ENCODE measurements around the gene NUP210L. TPM values are rescaled to one million over a fixed set of nuclear protein-coding genes. Genes with fewer than 3 reads are reported as not detected.
"Not testable (repeated sequence)": the region's sequence is repeated elsewhere in the genome, so short reads cannot be mapped to it uniquely, and the experiment has no call there.

The NUP210L gene
- total and polyA plus RNA-seq, 4 donors = 0.08 TPM; not detected in 3

GRCh38 chr1:154019940-154020339, 134.9 kb downstream of the NUP210L start:
- TF ChIP-seq MAX (IDR thresholded peaks at IDR 0.05) = no peak
- H3K4me3 ChIP-seq (ENCODE audit: low read depth in 1 of 3, low read length in 3 of 3) = no peak overlapping the region
- H3K4me1 ChIP-seq (ENCODE audit: control insufficient read depth in 4 of 4, insufficient read depth in 4 of 4, low read length in 3 of 4) = peaks cover 0 to 2% (median 0%) of the 10 kb centered on the region in 4 donors
- no peak for DNase-seq (ENCODE audit: low spot score)
- 96% methylated on average over 1 of the region's 1 CpG for WGBS
- H3K27me3 ChIP-seq (ENCODE audit: control insufficient read depth in 4 of 4, insufficient read depth in 4 of 4, low read length in 3 of 4) = no peaks in the 10 kb centered on the region
- H3K9ac ChIP-seq (ENCODE audit: low read depth in 1 of 2, low read length in 2 of 2) = no peak overlapping the region
- no peaks in the 10 kb centered on the region for H3K36me3 ChIP-seq (ENCODE audit: control insufficient read depth in 4 of 4, insufficient read depth in 3 of 4, low read depth in 1 of 4, low read length in 3 of 4)
- H3K9me3 ChIP-seq (ENCODE audit: control insufficient read depth in 4 of 4, low read length in 3 of 4) = no peaks in the 10 kb centered on the region
- H3K27ac ChIP-seq (ENCODE audit: low read depth in 1 of 2, low read length in 2 of 2) = no peak overlapping the region

GRCh38 chr1:154019269-154019668, 135.6 kb downstream of the NUP210L start:
- peaks cover 0 to 2% (median 0%) of the 10 kb centered on the region in 4 donors for H3K4me1 ChIP-seq (ENCODE audit: control insufficient read depth in 4 of 4, insufficient read depth in 4 of 4, low read length in 3 of 4)
- TF ChIP-seq HNF4G (IDR thresholded peaks at IDR 0.05) (no peak), HNF4A (conservative IDR thresholded peaks at IDR 0.05) (peak in 1 of 2 donors; percentile 13), FOXA2 (IDR thresholded peaks at IDR 0.05) (no peak), SP1 (IDR thresholded peaks at IDR 0.05) (no peak), GABPA (IDR thresholded peaks at IDR 0.05 in 1 of 2, conservative IDR thresholded peaks at IDR 0.05 in 1 of 2) (no peak)
- no peak for DNase-seq (ENCODE audit: low spot score)
- no peaks in the 10 kb centered on the region for H3K27me3 ChIP-seq (ENCODE audit: control insufficient read depth in 4 of 4, insufficient read depth in 4 of 4, low read length in 3 of 4)
- no peak overlapping the region for H3K27ac ChIP-seq (ENCODE audit: low read depth in 1 of 2, low read length in 2 of 2)
- WGBS = 69% methylated on average over 4 of the region's 4 CpGs
- no peaks in the 10 kb centered on the region for H3K9me3 ChIP-seq (ENCODE audit: control insufficient read depth in 4 of 4, low read length in 3 of 4)
- no peaks in the 10 kb centered on the region for H3K36me3 ChIP-seq (ENCODE audit: control insufficient read depth in 4 of 4, insufficient read depth in 3 of 4, low read depth in 1 of 4, low read length in 3 of 4)
- no peak overlapping the region for H3K9ac ChIP-seq (ENCODE audit: low read depth in 1 of 2, low read length in 2 of 2)
- H3K4me3 ChIP-seq (ENCODE audit: low read depth in 1 of 3, low read length in 3 of 3) = no peak overlapping the region

- H3K9me3 ChIP-seq (ENCODE audit: control insufficient read depth in 4 of 4, low read length in 3 of 4) = no peaks in the 10 kb centered on the region
- 80% methylated on average over 3 of the region's 3 CpGs for WGBS
- H3K27ac ChIP-seq (ENCODE audit: low read depth in 1 of 2, low read length in 2 of 2) = no peak overlapping the region
- no peak overlapping the region for H3K4me3 ChIP-seq (ENCODE audit: low read depth in 1 of 3, low read length in 3 of 3)
- peaks cover 0 to 2% (median 0%) of the 10 kb centered on the region in 4 donors for H3K4me1 ChIP-seq (ENCODE audit: control insufficient read depth in 4 of 4, insufficient read depth in 4 of 4, low read length in 3 of 4)
- no peak overlapping the region for H3K9ac ChIP-seq (ENCODE audit: low read depth in 1 of 2, low read length in 2 of 2)
- no peak for DNase-seq (ENCODE audit: low spot score)
- H3K27me3 ChIP-seq (ENCODE audit: control insufficient read depth in 4 of 4, insufficient read depth in 4 of 4, low read length in 3 of 4) = no peaks in the 10 kb centered on the region
- no peak for TF ChIP-seq HNF4G (IDR thresholded peaks at IDR 0.05)
- TF ChIP-seq HNF4A (conservative IDR thresholded peaks at IDR 0.05) = peak in 1 of 2 donors; percentile 10
- TF ChIP-seq FOXA2 (IDR thresholded peaks at IDR 0.05) = no peak
- no peak for TF ChIP-seq MAX (IDR thresholded peaks at IDR 0.05)
- H3K36me3 ChIP-seq (ENCODE audit: control insufficient read depth in 4 of 4, insufficient read depth in 3 of 4, low read depth in 1 of 4, low read length in 3 of 4) = no peaks in the 10 kb centered on the region
Observed at GRCh38 chr1:154014154-154014907, 140.5 kb downstream of the NUP210L start.

- not testable (repeated sequence) for H3K9me3 ChIP-seq (ENCODE audit: control insufficient read depth in 4 of 4, low read length in 3 of 4); H3K27me3 ChIP-seq (ENCODE audit: control insufficient read depth in 4 of 4, insufficient read depth in 4 of 4, low read length in 3 of 4); H3K27ac ChIP-seq (ENCODE audit: low read depth in 1 of 2, low read length in 2 of 2); H3K4me3 ChIP-seq (ENCODE audit: low read depth in 1 of 3, low read length in 3 of 3); DNase-seq (ENCODE audit: low spot score); H3K9ac ChIP-seq (ENCODE audit: low read depth in 1 of 2, low read length in 2 of 2); H3K4me1 ChIP-seq (ENCODE audit: control insufficient read depth in 4 of 4, insufficient read depth in 4 of 4, low read length in 3 of 4); H3K36me3 ChIP-seq (ENCODE audit: control insufficient read depth in 4 of 4, insufficient read depth in 3 of 4, low read depth in 1 of 4, low read length in 3 of 4)
- 96% methylated on average over 14 of the region's 14 CpGs for WGBS
Observed at GRCh38 chr1:154012543-154012942, 142.3 kb downstream of the NUP210L start.

GRCh38 chr1:154012129-154012528, 142.7 kb downstream of the NUP210L start:
- H3K4me1 ChIP-seq (ENCODE audit: control insufficient read depth in 4 of 4, insufficient read depth in 4 of 4, low read length in 3 of 4) = no peaks in the 10 kb centered on the region
- 86% methylated on average over 1 of the region's 1 CpG for WGBS

More at GRCh38 chr1:154012129-154012528, 142.7 kb downstream of the NUP210L start:
- no peak overlapping the region for H3K4me3 ChIP-seq (ENCODE audit: low read depth in 1 of 3, low read length in 3 of 3)
- TF ChIP-seq HNF4G (IDR thresholded peaks at IDR 0.05) (no peak), REST (IDR thresholded peaks at IDR 0.05) (no peak), TAF1 (conservative IDR thresholded peaks at IDR 0.05) (no peak), SP1 (IDR thresholded peaks at IDR 0.05) (no peak)
- no peaks in the 10 kb centered on the region for H3K27me3 ChIP-seq (ENCODE audit: control insufficient read depth in 4 of 4, insufficient read depth in 4 of 4, low read length in 3 of 4)
- H3K9ac ChIP-seq (ENCODE audit: low read depth in 1 of 2, low read length in 2 of 2) = no peak overlapping the region
- no peaks in the 10 kb centered on the region for H3K36me3 ChIP-seq (ENCODE audit: control insufficient read depth in 4 of 4, insufficient read depth in 3 of 4, low read depth in 1 of 4, low read length in 3 of 4)
- no peak for DNase-seq (ENCODE audit: low spot score)
- H3K27ac ChIP-seq (ENCODE audit: low read depth in 1 of 2, low read length in 2 of 2) = no peak overlapping the region
- H3K9me3 ChIP-seq (ENCODE audit: control insufficient read depth in 4 of 4, low read length in 3 of 4) = no peaks in the 10 kb centered on the region

Measured in liver (tissue), 9 donors.